ENCODE results near the gene TMEM91. TPM values are rescaled to one million over a fixed set of nuclear protein-coding genes. Genes with fewer than 3 reads are reported as not detected.

TMEM91 gene
- total and polyA plus RNA-seq, 9 of the 15 experiments (the other 6 are each of a cell fraction or from before 2014, with no cell fraction given) = 1.2 to 5.2 (median 2.7) TPM

DNA sequence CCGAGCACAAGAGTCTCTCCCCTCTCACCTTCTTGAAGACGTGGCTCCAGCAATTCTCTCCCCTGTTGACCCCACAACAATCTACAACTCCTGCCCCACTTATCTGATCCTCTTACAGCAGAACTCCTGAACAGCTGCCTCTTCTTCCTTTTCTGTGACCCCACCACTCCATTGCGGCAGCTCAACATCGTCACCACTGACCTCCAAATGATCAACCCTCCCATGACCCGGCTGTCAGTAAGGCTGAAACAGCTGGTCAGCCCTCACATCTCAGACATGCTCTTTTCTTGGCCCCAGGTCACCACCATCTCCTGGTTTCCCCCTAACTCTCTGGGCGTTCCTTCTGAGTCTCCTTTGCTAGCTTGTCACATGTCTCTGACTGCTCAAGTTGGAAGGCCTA lies 19.0 kb downstream of the TMEM91 start (continued):
- TF ChIP-seq, protein P1, sequence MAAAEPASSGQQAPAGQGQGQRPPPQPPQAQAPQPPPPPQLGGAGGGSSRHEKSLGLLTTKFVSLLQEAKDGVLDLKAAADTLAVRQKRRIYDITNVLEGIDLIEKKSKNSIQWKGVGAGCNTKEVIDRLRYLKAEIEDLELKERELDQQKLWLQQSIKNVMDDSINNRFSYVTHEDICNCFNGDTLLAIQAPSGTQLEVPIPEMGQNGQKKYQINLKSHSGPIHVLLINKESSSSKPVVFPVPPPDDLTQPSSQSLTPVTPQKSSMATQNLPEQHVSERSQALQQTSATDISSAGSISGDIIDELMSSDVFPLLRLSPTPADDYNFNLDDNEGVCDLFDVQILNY (CRISPR knock-in tag; IDR thresholded peaks at IDR 0.05) = no peak
- TF ChIP-seq PHF20 (IDR thresholded peaks at IDR 0.05; ENCODE audit: partially characterized antibody) = no peak
- TF ChIP-seq, protein P2, sequence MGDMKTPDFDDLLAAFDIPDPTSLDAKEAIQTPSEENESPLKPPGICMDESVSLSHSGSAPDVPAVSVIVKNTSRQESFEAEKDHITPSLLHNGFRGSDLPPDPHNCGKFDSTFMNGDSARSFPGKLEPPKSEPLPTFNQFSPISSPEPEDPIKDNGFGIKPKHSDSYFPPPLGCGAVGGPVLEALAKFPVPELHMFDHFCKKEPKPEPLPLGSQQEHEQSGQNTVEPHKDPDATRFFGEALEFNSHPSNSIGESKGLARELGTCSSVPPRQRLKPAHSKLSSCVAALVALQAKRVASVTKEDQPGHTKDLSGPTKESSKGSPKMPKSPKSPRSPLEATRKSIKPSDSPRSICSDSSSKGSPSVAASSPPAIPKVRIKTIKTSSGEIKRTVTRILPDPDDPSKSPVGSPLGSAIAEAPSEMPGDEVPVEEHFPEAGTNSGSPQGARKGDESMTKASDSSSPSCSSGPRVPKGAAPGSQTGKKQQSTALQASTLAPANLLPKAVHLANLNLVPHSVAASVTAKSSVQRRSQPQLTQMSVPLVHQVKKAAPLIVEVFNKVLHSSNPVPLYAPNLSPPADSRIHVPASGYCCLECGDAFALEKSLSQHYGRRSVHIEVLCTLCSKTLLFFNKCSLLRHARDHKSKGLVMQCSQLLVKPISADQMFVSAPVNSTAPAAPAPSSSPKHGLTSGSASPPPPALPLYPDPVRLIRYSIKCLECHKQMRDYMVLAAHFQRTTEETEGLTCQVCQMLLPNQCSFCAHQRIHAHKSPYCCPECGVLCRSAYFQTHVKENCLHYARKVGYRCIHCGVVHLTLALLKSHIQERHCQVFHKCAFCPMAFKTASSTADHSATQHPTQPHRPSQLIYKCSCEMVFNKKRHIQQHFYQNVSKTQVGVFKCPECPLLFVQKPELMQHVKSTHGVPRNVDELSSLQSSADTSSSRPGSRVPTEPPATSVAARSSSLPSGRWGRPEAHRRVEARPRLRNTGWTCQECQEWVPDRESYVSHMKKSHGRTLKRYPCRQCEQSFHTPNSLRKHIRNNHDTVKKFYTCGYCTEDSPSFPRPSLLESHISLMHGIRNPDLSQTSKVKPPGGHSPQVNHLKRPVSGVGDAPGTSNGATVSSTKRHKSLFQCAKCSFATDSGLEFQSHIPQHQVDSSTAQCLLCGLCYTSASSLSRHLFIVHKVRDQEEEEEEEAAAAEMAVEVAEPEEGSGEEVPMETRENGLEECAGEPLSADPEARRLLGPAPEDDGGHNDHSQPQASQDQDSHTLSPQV (IDR thresholded peaks at IDR 0.05) = 0 out of 2 replicates have a peak, but pooled peaks have one; percentile 24
- TF ChIP-seq ZFPM2 (CRISPR knock-in tag; IDR thresholded peaks at IDR 0.05) = no peak
- TF ChIP-seq NR2C2 (CRISPR knock-in tag; IDR thresholded peaks at IDR 0.05) = 0 out of 2 replicates have a peak, but pooled peaks have one; percentile 19
- peak; percentile 73 for TF ChIP-seq NR2C2 (tag; IDR thresholded peaks at IDR 0.05)
- TF ChIP-seq, protein P3, sequence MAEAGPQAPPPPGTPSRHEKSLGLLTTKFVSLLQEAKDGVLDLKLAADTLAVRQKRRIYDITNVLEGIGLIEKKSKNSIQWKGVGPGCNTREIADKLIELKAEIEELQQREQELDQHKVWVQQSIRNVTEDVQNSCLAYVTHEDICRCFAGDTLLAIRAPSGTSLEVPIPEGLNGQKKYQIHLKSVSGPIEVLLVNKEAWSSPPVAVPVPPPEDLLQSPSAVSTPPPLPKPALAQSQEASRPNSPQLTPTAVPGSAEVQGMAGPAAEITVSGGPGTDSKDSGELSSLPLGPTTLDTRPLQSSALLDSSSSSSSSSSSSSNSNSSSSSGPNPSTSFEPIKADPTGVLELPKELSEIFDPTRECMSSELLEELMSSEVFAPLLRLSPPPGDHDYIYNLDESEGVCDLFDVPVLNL (CRISPR knock-in tag; IDR thresholded peaks at IDR 0.05; ENCODE audit: low read depth) = no peak
- TF ChIP-seq HDGF (IDR thresholded peaks at IDR 0.05) = peak; percentile 88; the same call in 1 of the 2 replicates
- TF ChIP-seq TRIM24 (IDR thresholded peaks at IDR 0.05) = no peak
- TF ChIP-seq CREM (IDR thresholded peaks at IDR 0.05; ENCODE audit: low read depth) = peak; percentile 34; the same call in 1 of the 2 replicates
- no peak for TF ChIP-seq MAFF (IDR thresholded peaks at IDR 0.05; ENCODE audit: low read length)
- no peak for TF ChIP-seq KAT8 (IDR thresholded peaks at IDR 0.05; ENCODE audit: low read depth)
- no peak for TF ChIP-seq ZNF408 (CRISPR knock-in tag; IDR thresholded peaks at IDR 0.05; ENCODE audit: low read depth)
- TF ChIP-seq ARNT (IDR thresholded peaks at IDR 0.05) = no peak
- no peak for TF ChIP-seq POLR2H (tag; IDR thresholded peaks at IDR 0.05; ENCODE audit: low read depth)
- TF ChIP-seq, protein P4, sequence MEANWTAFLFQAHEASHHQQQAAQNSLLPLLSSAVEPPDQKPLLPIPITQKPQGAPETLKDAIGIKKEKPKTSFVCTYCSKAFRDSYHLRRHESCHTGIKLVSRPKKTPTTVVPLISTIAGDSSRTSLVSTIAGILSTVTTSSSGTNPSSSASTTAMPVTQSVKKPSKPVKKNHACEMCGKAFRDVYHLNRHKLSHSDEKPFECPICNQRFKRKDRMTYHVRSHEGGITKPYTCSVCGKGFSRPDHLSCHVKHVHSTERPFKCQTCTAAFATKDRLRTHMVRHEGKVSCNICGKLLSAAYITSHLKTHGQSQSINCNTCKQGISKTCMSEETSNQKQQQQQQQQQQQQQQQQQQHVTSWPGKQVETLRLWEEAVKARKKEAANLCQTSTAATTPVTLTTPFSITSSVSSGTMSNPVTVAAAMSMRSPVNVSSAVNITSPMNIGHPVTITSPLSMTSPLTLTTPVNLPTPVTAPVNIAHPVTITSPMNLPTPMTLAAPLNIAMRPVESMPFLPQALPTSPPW (CRISPR knock-in tag; IDR thresholded peaks at IDR 0.05) = no peak
- TF ChIP-seq THRAP3 (IDR thresholded peaks at IDR 0.05; ENCODE audit: borderline replicate concordance) = no peak
- 0 out of 2 replicates have a peak, but pooled peaks have one; percentile 11 for TF ChIP-seq BCOR (IDR thresholded peaks at IDR 0.05)
- TF ChIP-seq ZC3H11A (IDR thresholded peaks at IDR 0.05; ENCODE audit: low read depth, low read length) = no peak
- TF ChIP-seq MAZ (CRISPR knock-in tag; conservative IDR thresholded peaks at IDR 0.05 in 1 of 2, IDR thresholded peaks at IDR 0.05 in 1 of 2) = no peak
- TF ChIP-seq ZNF3 (CRISPR knock-in tag; IDR thresholded peaks at IDR 0.05) = no peak
- no peak for TF ChIP-seq SMAD1 (IDR thresholded peaks at IDR 0.05; ENCODE audit: low read depth, low read length, partially characterized antibody)
- TF ChIP-seq ZNF57 (CRISPR knock-in tag; IDR thresholded peaks at IDR 0.05) = no peak
- no peak for TF ChIP-seq ERF (CRISPR knock-in tag; IDR thresholded peaks at IDR 0.05)

All from K562 (cell line).